Endodermal cell (in vitro differentiated cells): Measurements from ENCODE around the gene GLRX3. TPM values are rescaled to one million over a fixed set of nuclear protein-coding genes. Genes with fewer than 3 reads are reported as not detected.

ENCODE experiments used
- DNase-seq: peaks from one replicate; pipeline ENCODE4 v3.0.0-alpha.2; 2017
- H3K27ac ChIP-seq: 2 replicates; pipeline ENCODE4 v1.5.1; 2013; ENCODE audit warnings: mild to moderate bottlenecking, low read depth, low read length, moderate library complexity
- H3K27me3 ChIP-seq: 2 replicates; pipeline ENCODE4 v1.6.1; 2013; ENCODE audit warnings: mild to moderate bottlenecking, low read length, moderate library complexity; ENCODE audit not compliant: insufficient read depth, control insufficient read depth, poor library complexity, severe bottlenecking
- H3K36me3 ChIP-seq: 2 replicates; pipeline ENCODE4 v1.7.0; 2013; ENCODE audit warnings: mild to moderate bottlenecking, low read length, moderate library complexity; ENCODE audit not compliant: control insufficient read depth, insufficient read depth
- H3K4me1 ChIP-seq: one replicate; pipeline ENCODE4 v1.7.0; 2013; ENCODE audit warnings: low read length; ENCODE audit not compliant: control insufficient read depth, insufficient read depth
- H3K4me3 ChIP-seq: 2 replicates; pipeline ENCODE4 v1.5.1; 2013; ENCODE audit warnings: mild to moderate bottlenecking, low read length, moderate library complexity
- H3K9ac ChIP-seq: 2 replicates; pipeline ENCODE4 v1.6.1; 2013; ENCODE audit warnings: mild to moderate bottlenecking, low read length, moderate library complexity; ENCODE audit not compliant: poor library complexity, severe bottlenecking; ENCODE audit errors: extremely low read depth
- H3K9me3 ChIP-seq: 2 replicates; pipeline ENCODE4 v1.6.1; 2013; ENCODE audit warnings: mild to moderate bottlenecking, low read length, moderate library complexity; ENCODE audit not compliant: control insufficient read depth
- H3K27ac Mint-ChIP-seq: 2 replicates; pipeline ENCODE4 v1.8.0; 2020; ENCODE audit warnings: mixed read lengths
- H3K27me3 Mint-ChIP-seq: 2 replicates; pipeline ENCODE4 v1.8.0; 2021; ENCODE audit warnings: mild to moderate bottlenecking, mixed read lengths; ENCODE audit not compliant: insufficient read depth
- H3K36me3 Mint-ChIP-seq: 2 replicates; pipeline ENCODE4 v1.8.0; 2020; ENCODE audit warnings: low read depth, mixed read lengths
- H3K4me1 Mint-ChIP-seq: 2 replicates; pipeline ENCODE4 v1.8.0; 2020; ENCODE audit warnings: mixed read lengths
- H3K4me3 Mint-ChIP-seq: 2 replicates; pipeline ENCODE4 v1.8.0; 2020; ENCODE audit warnings: mild to moderate bottlenecking, moderate library complexity, mixed read lengths
- H3K9me3 Mint-ChIP-seq: 2 replicates; pipeline ENCODE4 v1.8.0; 2020; ENCODE audit warnings: mild to moderate bottlenecking, mixed read lengths
- WGBS, 2 experiments: methylation state at CpG; one replicate each; pipeline versions ENCODE4 v1.1.5 to v1.1.7; 2013; ENCODE audit warnings: missing lambda C conversion rate in 2 of 2, mixed read lengths in 1 of 2; ENCODE audit not compliant: insufficient coverage in 1 of 2, insufficient read length in 1 of 2; 5-methylcytosine and 5-hydroxymethylcytosine counted together
- total RNA-seq, 2 donors: library from RNA; stranded (reverse); fragmentation: NEBNext Ultra II Directional in 1 of 2; extraction: Animal tissue kit (Norgen Biotek cat#: 25700) in 1 of 2; gene quantifications; 2 replicates in 1 of 2; 3 replicates in 1 of 2; pipeline ENCODE4 v1.2.1, GENCODE V29; 2021
- TF ChIP-seq, protein P1 (sequence below): fragments of 200-600 bp; sonication (generic); conservative IDR thresholded peaks from 2 replicates; pipeline ENCODE4 v1.5.0; 2021; ENCODE audit warnings: antibody characterized with exemption, mild to moderate bottlenecking

GLRX3 gene
- total RNA-seq, 2 donors from 2014 or later = 119 to 123 TPM

GRCh38 chr10:130169136-130169859 lies 33.1 kb downstream of the GLRX3 start:
- no peaks in the 10 kb centered on the region for H3K9me3 Mint-ChIP-seq
- no peaks in the 10 kb centered on the region for H3K27me3 ChIP-seq
- TF ChIP-seq, protein P1, sequence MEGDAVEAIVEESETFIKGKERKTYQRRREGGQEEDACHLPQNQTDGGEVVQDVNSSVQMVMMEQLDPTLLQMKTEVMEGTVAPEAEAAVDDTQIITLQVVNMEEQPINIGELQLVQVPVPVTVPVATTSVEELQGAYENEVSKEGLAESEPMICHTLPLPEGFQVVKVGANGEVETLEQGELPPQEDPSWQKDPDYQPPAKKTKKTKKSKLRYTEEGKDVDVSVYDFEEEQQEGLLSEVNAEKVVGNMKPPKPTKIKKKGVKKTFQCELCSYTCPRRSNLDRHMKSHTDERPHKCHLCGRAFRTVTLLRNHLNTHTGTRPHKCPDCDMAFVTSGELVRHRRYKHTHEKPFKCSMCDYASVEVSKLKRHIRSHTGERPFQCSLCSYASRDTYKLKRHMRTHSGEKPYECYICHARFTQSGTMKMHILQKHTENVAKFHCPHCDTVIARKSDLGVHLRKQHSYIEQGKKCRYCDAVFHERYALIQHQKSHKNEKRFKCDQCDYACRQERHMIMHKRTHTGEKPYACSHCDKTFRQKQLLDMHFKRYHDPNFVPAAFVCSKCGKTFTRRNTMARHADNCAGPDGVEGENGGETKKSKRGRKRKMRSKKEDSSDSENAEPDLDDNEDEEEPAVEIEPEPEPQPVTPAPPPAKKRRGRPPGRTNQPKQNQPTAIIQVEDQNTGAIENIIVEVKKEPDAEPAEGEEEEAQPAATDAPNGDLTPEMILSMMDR = no peak
- no peak overlapping the region for H3K9ac ChIP-seq
- H3K27ac ChIP-seq = no peak overlapping the region
- no peak overlapping the region for H3K4me3 ChIP-seq
- WGBS, 2 experiments = 39 to 64% methylated on average over 6 to 9 of the region's 9 CpGs
- H3K9me3 ChIP-seq = peaks cover 6% of the 10 kb centered on the region
- H3K36me3 ChIP-seq = peaks cover 68% of the 10 kb centered on the region
- H3K4me1 ChIP-seq = peaks cover under 1% of the 10 kb centered on the region
- H3K36me3 Mint-ChIP-seq = peaks cover 55% of the 10 kb centered on the region
- H3K27ac Mint-ChIP-seq = no peak overlapping the region
- H3K27me3 Mint-ChIP-seq = no peaks in the 10 kb centered on the region
- H3K4me1 Mint-ChIP-seq = peaks cover 25% of the 10 kb centered on the region
- DNase-seq = no peak
- no peak overlapping the region for H3K4me3 Mint-ChIP-seq

- Histone ChIP-seq H3K36me3 (peaks cover 59% of the 10 kb centered on the region), H3K9me3 (peaks cover 6% of the 10 kb centered on the region), H3K4me3 (no peak overlapping the region), H3K9ac (no peak overlapping the region), H3K4me1 (peaks cover 15% of the 10 kb centered on the region), H3K27me3 (no peaks in the 10 kb centered on the region), H3K27ac (no peak overlapping the region)
- H3K4me1 Mint-ChIP-seq = peaks cover 34% of the 10 kb centered on the region
- 94 to 100% methylated on average over 2 to 3 of the region's 3 CpGs for WGBS, 2 experiments
- no peaks in the 10 kb centered on the region for H3K9me3 Mint-ChIP-seq
- no peak overlapping the region for H3K27ac Mint-ChIP-seq
- no peak for DNase-seq
- TF ChIP-seq, protein P1 = no peak
- H3K27me3 Mint-ChIP-seq = no peaks in the 10 kb centered on the region
- H3K36me3 Mint-ChIP-seq = peaks cover 55% of the 10 kb centered on the region
- no peak overlapping the region for H3K4me3 Mint-ChIP-seq
Observed at GRCh38 chr10:130171196-130171595, 35.0 kb downstream of the GLRX3 start.

DNA sequence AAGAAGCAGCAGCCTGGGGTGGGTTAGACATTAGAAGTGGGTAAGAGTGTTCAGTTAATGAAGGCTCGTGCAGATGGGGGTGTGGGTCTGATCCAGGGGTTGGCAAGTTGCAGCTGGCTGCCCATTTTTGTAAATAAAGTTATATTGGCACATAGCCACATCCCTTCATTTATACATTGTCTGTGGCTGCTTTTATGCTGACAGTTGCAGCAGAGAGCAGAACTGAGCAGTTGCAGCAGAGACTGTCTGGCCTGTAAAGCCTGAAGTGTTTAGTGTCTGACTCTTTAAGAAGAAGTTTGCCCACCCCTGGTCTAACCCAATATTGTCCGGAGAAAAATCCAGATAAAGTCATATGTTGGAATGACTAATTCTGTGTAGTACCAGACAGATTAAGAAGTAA lies 38.1 kb downstream of the GLRX3 start:
- no peak for DNase-seq
- no peak overlapping the region for H3K27ac ChIP-seq
- H3K36me3 ChIP-seq = peaks cover 57% of the 10 kb centered on the region
- Mint-ChIP-seq H3K27me3 (no peaks in the 10 kb centered on the region), H3K4me1 (peaks cover 25% of the 10 kb centered on the region), H3K9me3 (no peaks in the 10 kb centered on the region), H3K4me3 (no peak overlapping the region), H3K36me3 (peaks cover 45% of the 10 kb centered on the region), H3K27ac (no peak overlapping the region)
- peaks cover 15% of the 10 kb centered on the region for H3K4me1 ChIP-seq
- 100% methylated on average over 1 to 2 of the region's 2 CpGs for WGBS, 2 experiments
- H3K9ac ChIP-seq = no peak overlapping the region
- TF ChIP-seq, protein P1 = no peak
- no peaks in the 10 kb centered on the region for H3K27me3 ChIP-seq
- no peaks in the 10 kb centered on the region for H3K9me3 ChIP-seq
- H3K4me3 ChIP-seq = no peak overlapping the region
